Gastroesophageal sphincter (tissue), 3 donors: ENCODE results near the gene CCDC85C.

Experiments used
- POLR2AphosphoS5 ChIP-seq: sonication (generic); formaldehyde crosslinking; IDR thresholded peaks from one replicate; pipeline ENCODE4 v1.6.1; 2017; ENCODE audit warnings: antibody characterized with exemption
- TF ChIP-seq, protein P1 (sequence below), 4 experiments: fragments of 200-600 bp in 2 of 4; fragments of 450-650 bp in 2 of 4; sonication (generic) in 1 of 4; IDR thresholded peaks; one replicate each; pipeline ENCODE4 v1.5.1; 2017 to 2019; ENCODE audit warnings: antibody characterized with exemption in 4 of 4, mild to moderate bottlenecking in 2 of 4, moderate library complexity in 2 of 4

DNA sequence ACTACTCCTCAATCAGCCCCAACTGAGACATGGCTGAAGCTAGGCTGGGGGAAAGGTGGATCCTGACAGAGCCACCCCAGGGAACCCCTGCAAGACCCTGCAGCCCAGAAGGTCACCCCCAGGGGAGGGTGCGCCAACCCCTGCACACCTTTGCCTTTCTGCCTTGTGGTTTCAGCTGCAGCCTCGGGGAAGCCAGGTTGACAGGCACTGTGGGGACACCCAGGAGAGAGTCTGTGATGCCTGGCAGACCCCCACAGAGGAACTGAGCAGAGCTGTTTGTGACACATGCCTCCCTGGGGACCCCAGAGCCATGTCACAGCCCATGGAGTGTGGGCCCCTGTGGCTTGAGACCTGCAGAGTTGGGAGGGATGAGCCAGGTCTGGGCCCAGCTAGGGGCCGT, 29.1 kb upstream of the CCDC85C start:
- TF ChIP-seq, protein P1, sequence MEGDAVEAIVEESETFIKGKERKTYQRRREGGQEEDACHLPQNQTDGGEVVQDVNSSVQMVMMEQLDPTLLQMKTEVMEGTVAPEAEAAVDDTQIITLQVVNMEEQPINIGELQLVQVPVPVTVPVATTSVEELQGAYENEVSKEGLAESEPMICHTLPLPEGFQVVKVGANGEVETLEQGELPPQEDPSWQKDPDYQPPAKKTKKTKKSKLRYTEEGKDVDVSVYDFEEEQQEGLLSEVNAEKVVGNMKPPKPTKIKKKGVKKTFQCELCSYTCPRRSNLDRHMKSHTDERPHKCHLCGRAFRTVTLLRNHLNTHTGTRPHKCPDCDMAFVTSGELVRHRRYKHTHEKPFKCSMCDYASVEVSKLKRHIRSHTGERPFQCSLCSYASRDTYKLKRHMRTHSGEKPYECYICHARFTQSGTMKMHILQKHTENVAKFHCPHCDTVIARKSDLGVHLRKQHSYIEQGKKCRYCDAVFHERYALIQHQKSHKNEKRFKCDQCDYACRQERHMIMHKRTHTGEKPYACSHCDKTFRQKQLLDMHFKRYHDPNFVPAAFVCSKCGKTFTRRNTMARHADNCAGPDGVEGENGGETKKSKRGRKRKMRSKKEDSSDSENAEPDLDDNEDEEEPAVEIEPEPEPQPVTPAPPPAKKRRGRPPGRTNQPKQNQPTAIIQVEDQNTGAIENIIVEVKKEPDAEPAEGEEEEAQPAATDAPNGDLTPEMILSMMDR (IDR thresholded peaks at IDR 0.05): no peak
- no peak for TF ChIP-seq POLR2AphosphoS5
